NT2/D1 (cell line): ENCODE measurements around the gene PGBD5.

Source experiments
- SUZ12 ChIP-seq: IDR thresholded peaks from 2 replicates; pipeline ENCODE4 v1.6.1; 2011; ENCODE audit not compliant: insufficient read length, insufficient read depth; ENCODE audit errors: extremely low read depth
- YY1 ChIP-seq: IDR thresholded peaks from 2 replicates; pipeline ENCODE4 v1.6.1; 2011; ENCODE audit not compliant: insufficient read length, insufficient read depth

DNA sequence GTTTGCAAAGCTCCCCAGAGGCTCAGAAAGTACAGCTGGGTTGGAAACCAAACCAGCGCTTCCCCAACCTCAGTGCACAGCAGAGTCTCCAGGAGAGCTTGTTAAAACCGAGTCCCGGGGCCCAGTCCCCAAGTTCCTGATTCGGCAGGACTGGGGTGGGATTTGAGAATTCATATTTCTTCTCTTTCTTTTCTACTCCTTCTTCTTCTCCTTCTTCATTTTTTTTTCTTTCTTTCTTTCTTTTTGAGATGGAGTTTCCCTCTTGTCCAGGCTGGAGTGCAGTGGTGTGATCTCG lies 136.8 kb downstream of the PGBD5 start:
- no peak for TF ChIP-seq YY1
- TF ChIP-seq SUZ12, result no peak
